ENCODE data around the gene UBXN1. TPM values are rescaled to one million over a fixed set of nuclear protein-coding genes. Genes with fewer than 3 reads are reported as not detected.
A peak's percentile ranks its signal among the peaks of the same experiment; 100 is the strongest.

UBXN1 gene
- total RNA-seq, 1 donor from 2014 or later = 62.9 TPM

DNA sequence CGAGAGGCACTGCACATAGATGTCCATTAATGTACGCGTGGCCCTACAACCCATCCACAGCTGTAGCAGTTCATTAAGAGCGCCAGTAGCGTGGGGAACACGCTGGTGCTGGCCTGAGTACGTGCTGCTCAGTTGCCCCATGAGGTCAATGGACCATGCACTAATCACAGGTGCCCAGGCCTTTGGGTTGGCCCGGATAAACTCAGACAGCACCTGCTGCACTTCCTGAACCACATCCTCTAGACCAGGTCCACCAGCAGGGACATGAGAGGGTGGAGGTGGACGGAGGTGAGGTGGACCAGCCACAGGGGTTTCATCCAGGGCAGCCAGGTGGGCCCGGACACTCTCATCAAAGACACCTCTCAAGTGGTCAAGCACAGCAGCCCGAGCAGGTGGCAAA is 29.4 kb downstream of the UBXN1 start:
- no peak for DNase-seq (ENCODE audit: low spot score)
- intact Hi-C loops (cut with DNase I) = no loop called here

DNA sequence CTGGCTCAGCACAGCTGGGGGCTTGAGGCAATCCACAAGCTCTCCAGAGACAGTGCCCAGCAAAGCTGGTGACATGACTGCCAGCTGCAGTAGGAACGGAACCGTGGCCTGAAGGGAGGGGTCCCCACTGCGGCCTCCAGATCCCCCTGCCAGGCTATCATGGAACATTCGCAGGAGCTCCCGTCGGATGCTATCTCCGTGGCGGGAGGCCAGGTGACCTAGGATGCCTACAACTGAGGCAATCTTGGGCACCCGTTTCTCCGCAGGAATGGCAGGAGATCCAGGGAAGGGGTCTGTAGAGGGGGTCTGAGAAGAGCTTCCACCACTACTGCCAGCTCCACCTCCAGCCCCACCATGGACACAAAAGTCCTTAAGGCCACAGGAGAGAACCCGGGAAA is 29.9 kb downstream of the UBXN1 start:
- intact Hi-C loops (cut with DNase I) = no loop called here
- no peak for DNase-seq (ENCODE audit: low spot score)

GRCh38 chr11:62648185-62648966 is 30.5 kb downstream of the UBXN1 start:
- no peak for DNase-seq (ENCODE audit: low spot score)
- intact Hi-C loops (cut with DNase I) = no loop called here

GRCh38 chr11:62647609-62648005 is 31.3 kb downstream of the UBXN1 start:
- DNase-seq (ENCODE audit: low spot score) = no peak
- intact Hi-C loops (cut with DNase I) = loop anchor here (2.0 kb wide), 2 partner anchors 17 to 25 kb away; partner anchors contain the start of genes C11orf98 and CSKMT

DNA sequence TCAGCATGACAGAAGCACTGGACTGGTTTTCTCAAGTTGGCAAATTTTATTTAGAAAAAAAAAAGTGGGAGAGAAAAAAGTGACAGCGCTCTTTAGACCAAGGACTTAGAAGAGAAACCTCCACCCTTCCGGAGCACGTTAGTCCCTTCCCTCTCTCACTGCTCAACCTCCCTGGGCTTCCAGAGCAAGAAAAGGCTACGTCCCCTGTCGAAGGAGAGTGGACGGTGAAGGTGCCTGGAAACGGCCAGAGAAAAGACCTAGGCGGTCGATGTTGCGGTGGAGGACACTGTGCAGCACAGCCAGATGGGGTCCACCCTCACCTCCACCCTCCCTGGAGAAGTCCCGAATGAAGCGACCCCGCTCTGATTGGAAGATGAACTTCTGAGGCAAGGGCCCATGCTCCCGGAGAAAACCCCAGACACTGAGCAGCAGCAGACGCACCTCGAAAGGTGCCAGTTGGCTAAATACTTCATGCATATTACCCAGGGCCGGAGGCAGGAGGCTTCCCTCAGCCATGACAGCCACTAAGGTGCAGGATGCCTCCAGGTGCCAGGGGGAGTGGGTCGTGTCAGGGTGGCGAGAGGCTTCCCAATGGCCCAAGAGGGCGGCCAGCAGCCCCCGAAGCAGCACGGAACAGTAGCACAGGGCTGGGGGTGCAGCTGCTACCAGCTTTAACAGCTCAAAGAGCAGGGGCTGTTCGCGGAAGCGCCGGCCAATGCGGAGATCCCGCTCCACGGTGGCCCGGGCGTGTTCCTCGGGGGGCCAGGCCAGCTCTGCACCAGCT is 31.9 kb downstream of the UBXN1 start:
- intact Hi-C loops (cut with DNase I) = loop anchor here (2.0 kb wide), 2 partner anchors 18 to 24 kb away; partner anchors contain the start of genes C11orf98 and CSKMT
- DNase-seq (ENCODE audit: low spot score) = no peak

- intact Hi-C loops (cut with DNase I) = loop anchor here (2.0 kb wide), 2 partner anchors 19 to 23 kb away; partner anchors contain the start of genes C11orf98 and CSKMT
- DNase-seq (ENCODE audit: low spot score) = peak; percentile 100
Observed at GRCh38 chr11:62645946-62646824, 32.7 kb downstream of the UBXN1 start, which contains the start of gene GANAB. TSS of gene GANAB (minus strand) at chr11:62646613. CDS start at chr11:62646599, 14 bp downstream.

DNA sequence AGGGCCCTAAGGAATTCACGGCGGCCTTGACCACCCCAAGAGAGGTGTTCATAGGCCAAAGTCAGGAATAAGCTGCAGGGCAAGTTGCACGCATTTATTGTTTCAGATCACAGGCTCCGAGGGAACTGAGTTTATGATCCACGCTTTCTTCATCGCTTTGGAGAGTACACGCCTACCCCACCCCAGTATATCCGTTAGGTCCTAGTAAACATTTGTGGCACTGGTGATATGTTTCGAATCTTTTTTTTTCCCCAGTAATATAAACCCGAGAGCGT is 33.3 kb downstream of the UBXN1 start:
- intact Hi-C loops (cut with DNase I) = no loop called here

DNA sequence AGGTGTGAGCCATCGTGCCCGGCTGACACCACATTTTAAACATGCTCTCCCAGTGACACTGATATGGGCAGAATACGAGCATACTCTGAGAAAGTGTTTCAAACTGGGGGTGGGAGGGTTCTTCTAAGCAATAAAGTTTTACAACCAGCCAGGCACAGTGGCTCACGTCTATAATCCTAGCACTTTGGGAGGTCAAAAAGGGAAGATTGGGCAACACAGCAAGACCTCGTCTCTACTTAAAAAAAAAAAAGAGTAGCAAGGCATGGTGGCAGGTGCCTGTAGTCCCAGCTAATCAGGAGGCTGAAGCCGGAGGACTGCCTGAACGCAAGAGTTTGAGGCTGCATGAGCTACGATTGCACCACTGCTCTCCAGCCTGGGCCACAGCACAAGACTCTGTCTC is 34.7 kb downstream of the UBXN1 start:
- intact Hi-C loops (cut with DNase I) = no loop called here
- no peak for DNase-seq (ENCODE audit: low spot score)

More for the DNA sequence above, 33.3 kb downstream of the UBXN1 start:
- DNase-seq (ENCODE audit: low spot score) = no peak

DNA sequence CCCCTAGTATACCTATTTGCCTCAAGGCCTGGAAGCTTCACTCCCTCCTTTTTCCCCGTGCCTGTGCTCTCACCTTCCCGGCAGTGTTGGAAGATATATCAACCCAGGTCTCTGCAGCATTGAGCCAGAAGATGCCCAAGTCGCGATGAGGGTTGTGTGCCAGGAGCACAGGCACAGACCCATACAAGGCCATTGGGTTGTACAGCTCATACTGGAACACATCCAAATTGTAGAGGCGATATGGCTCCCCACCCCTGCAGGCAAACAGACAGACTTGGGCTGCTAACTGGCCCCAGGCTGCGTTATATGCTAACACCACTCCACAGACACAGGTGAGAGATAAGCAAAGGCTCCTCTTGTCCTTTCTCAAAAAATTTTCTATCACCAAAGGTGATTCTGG is 46.4 kb downstream of the UBXN1 start:
- DNase-seq (ENCODE audit: low spot score) = no peak
- intact Hi-C loops (cut with DNase I) = loop anchor here (10.0 kb wide), 1 partner anchor 382 kb away; the partner anchor contains the start of gene SLC22A8

- DNase-seq (ENCODE audit: low spot score) = no peak
- intact Hi-C loops (cut with DNase I) = no loop called here
Observed at GRCh38 chr11:62627713-62628112, 51.2 kb downstream of the UBXN1 start.

Other genes starting within 250 kb of the UBXN1 start
- gene AHNAK, start 132.3 kb downstream of the UBXN1 start, total RNA-seq = 485 TPM
- 735 TPM for gene EEF1G, start 105.2 kb downstream of the UBXN1 start, total RNA-seq
- 11.7 TPM for gene TUT1, start 87.5 kb downstream of the UBXN1 start, total RNA-seq
- gene MTA2, start 77.2 kb downstream of the UBXN1 start, total RNA-seq = 36.8 TPM
- gene EML3, start 66.3 kb downstream of the UBXN1 start, total RNA-seq = 29.6 TPM
- 6.0 TPM for gene ROM1, start 65.8 kb downstream of the UBXN1 start, total RNA-seq
- 16.0 TPM for gene B3GAT3, start 57.1 kb downstream of the UBXN1 start, total RNA-seq
- gene GANAB, start 32.5 kb downstream of the UBXN1 start, total RNA-seq = 99.8 TPM
- 10.0 TPM for gene INTS5, start 25.8 kb downstream of the UBXN1 start, total RNA-seq
- gene C11orf98, start 13.9 kb downstream of the UBXN1 start, total RNA-seq = 25.4 TPM
- 7.5 TPM for gene CSKMT, start 13.8 kb downstream of the UBXN1 start, total RNA-seq
- 6.9 TPM for gene UQCC3, start 7.4 kb downstream of the UBXN1 start, total RNA-seq
- 2.4 TPM for gene LBHD1, start 6.8 kb downstream of the UBXN1 start, total RNA-seq
- gene LRRN4CL, start 10.5 kb upstream of the UBXN1 start, total RNA-seq = 2.9 TPM
- 13.3 TPM for gene BSCL2, start 28.4 kb upstream of the UBXN1 start, total RNA-seq
- gene GNG3, start 28.6 kb upstream of the UBXN1 start, total RNA-seq = 0.27 TPM
- 34.8 TPM for gene HNRNPUL2, start 48.4 kb upstream of the UBXN1 start, total RNA-seq
- gene TTC9C, start 49.4 kb upstream of the UBXN1 start, total RNA-seq = 13.6 TPM
- gene ZBTB3, start 75.1 kb upstream of the UBXN1 start, total RNA-seq = 10.9 TPM
- 45.3 TPM for gene POLR2G, start 82.5 kb upstream of the UBXN1 start, total RNA-seq
- 9.7 TPM for gene TAF6L, start 92.3 kb upstream of the UBXN1 start, total RNA-seq
- gene TMEM179B, start 108.3 kb upstream of the UBXN1 start, total RNA-seq = 12.0 TPM
- gene TMEM223, start 112.9 kb upstream of the UBXN1 start, total RNA-seq = 17.7 TPM
- 36.7 TPM for gene NXF1, start 126.4 kb upstream of the UBXN1 start, total RNA-seq
- gene STX5, start 153.0 kb upstream of the UBXN1 start, total RNA-seq = 19.7 TPM
- not detected for gene TEX54, start 153.8 kb upstream of the UBXN1 start, total RNA-seq
- gene WDR74, start 160.5 kb upstream of the UBXN1 start, total RNA-seq = 22.8 TPM
- 38.6 TPM for gene SLC3A2, start 201.8 kb upstream of the UBXN1 start, total RNA-seq
- gene CHRM1, start 242.3 kb upstream of the UBXN1 start, total RNA-seq = not detected